ENCODE data around the gene IRF9.

Gene IRF9

GRCh38 chr14:24178399-24179178 is 17.5 kb downstream of the IRF9 start:
- no peak overlapping the region for H3K9ac ChIP-seq (ENCODE audit: low read length)
- no peak overlapping the region for H3K27ac ChIP-seq (ENCODE audit: low read length)
- H3K4me1 ChIP-seq (ENCODE audit: low read length), result no peaks in the 10 kb centered on the region
- no peaks in the 10 kb centered on the region for H3K9me2 ChIP-seq (replicated peaks; ENCODE audit: insufficient read depth, low read length)
- H3K36me3 ChIP-seq (replicated peaks; ENCODE audit: insufficient read depth, low read length), result no peaks in the 10 kb centered on the region
- H4K20me1 ChIP-seq (ENCODE audit: insufficient read depth, low read length), result no peaks in the 10 kb centered on the region
- DNase-seq, result no peak
- TF ChIP-seq EZH2 (optimal IDR thresholded peaks at IDR 0.05; ENCODE audit: low read depth, low read length) (no peak), EZH2phosphoT487 (IDR thresholded peaks at IDR 0.05; ENCODE audit: low read length) (no peak)
- TF ChIP-seq, protein P1, sequence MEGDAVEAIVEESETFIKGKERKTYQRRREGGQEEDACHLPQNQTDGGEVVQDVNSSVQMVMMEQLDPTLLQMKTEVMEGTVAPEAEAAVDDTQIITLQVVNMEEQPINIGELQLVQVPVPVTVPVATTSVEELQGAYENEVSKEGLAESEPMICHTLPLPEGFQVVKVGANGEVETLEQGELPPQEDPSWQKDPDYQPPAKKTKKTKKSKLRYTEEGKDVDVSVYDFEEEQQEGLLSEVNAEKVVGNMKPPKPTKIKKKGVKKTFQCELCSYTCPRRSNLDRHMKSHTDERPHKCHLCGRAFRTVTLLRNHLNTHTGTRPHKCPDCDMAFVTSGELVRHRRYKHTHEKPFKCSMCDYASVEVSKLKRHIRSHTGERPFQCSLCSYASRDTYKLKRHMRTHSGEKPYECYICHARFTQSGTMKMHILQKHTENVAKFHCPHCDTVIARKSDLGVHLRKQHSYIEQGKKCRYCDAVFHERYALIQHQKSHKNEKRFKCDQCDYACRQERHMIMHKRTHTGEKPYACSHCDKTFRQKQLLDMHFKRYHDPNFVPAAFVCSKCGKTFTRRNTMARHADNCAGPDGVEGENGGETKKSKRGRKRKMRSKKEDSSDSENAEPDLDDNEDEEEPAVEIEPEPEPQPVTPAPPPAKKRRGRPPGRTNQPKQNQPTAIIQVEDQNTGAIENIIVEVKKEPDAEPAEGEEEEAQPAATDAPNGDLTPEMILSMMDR (IDR thresholded peaks at IDR 0.05; ENCODE audit: low read length), result no peak
- H3K4me2 ChIP-seq (ENCODE audit: low read depth, low read length), result no peak overlapping the region
- H3K27me3 ChIP-seq (replicated peaks; ENCODE audit: insufficient read depth, low read length), result no peaks in the 10 kb centered on the region
- no peaks in the 10 kb centered on the region for H3F3A ChIP-seq (ENCODE audit: insufficient read depth, low read length)
- no peak overlapping the region for H2AFZ ChIP-seq (ENCODE audit: low read length)
- no peaks in the 10 kb centered on the region for H3K79me2 ChIP-seq (ENCODE audit: low read length)
- no peaks in the 10 kb centered on the region for H3K9me3 ChIP-seq (replicated peaks; ENCODE audit: insufficient read depth, low read length)
- no peak overlapping the region for H3K4me3 ChIP-seq (ENCODE audit: low read length)

- H3K27ac ChIP-seq (ENCODE audit: low read length), result no peak overlapping the region
Observed at GRCh38 chr14:24179294-24179960, 18.4 kb downstream of the IRF9 start.

GRCh38 chr14:24179961-24180796 is 19.1 kb downstream of the IRF9 start:
- Histone ChIP-seq H3K9me3 (replicated peaks; ENCODE audit: insufficient read depth, low read length) (no peaks in the 10 kb centered on the region), H3K27me3 (replicated peaks; ENCODE audit: insufficient read depth, low read length) (no peaks in the 10 kb centered on the region), H3K27ac (ENCODE audit: low read length) (no peak overlapping the region), H2AFZ (ENCODE audit: low read length) (no peak overlapping the region), H3K9ac (ENCODE audit: low read length) (no peak overlapping the region), H3K4me2 (ENCODE audit: low read depth, low read length) (no peak overlapping the region), H3K36me3 (replicated peaks; ENCODE audit: insufficient read depth, low read length) (no peaks in the 10 kb centered on the region), H3K79me2 (ENCODE audit: low read length) (no peaks in the 10 kb centered on the region), H4K20me1 (ENCODE audit: insufficient read depth, low read length) (no peaks in the 10 kb centered on the region), H3K4me1 (ENCODE audit: low read length) (no peaks in the 10 kb centered on the region), H3F3A (ENCODE audit: insufficient read depth, low read length) (no peaks in the 10 kb centered on the region), H3K9me2 (replicated peaks; ENCODE audit: insufficient read depth, low read length) (no peaks in the 10 kb centered on the region), H3K4me3 (ENCODE audit: low read length) (no peak overlapping the region)
- TF ChIP-seq, protein P1 (IDR thresholded peaks at IDR 0.05; ENCODE audit: low read length), result no peak
- TF ChIP-seq EZH2phosphoT487 (IDR thresholded peaks at IDR 0.05; ENCODE audit: low read length) (no peak), EZH2 (optimal IDR thresholded peaks at IDR 0.05; ENCODE audit: low read depth, low read length) (no peak)
- DNase-seq, result no peak

More at GRCh38 chr14:24179294-24179960, 18.4 kb downstream of the IRF9 start:
- H3K9ac ChIP-seq (ENCODE audit: low read length), result no peak overlapping the region
- no peaks in the 10 kb centered on the region for H4K20me1 ChIP-seq (ENCODE audit: insufficient read depth, low read length)
- no peak overlapping the region for H3K4me2 ChIP-seq (ENCODE audit: low read depth, low read length)
- H3K9me3 ChIP-seq (replicated peaks; ENCODE audit: insufficient read depth, low read length), result no peaks in the 10 kb centered on the region
- no peak overlapping the region for H3K4me3 ChIP-seq (ENCODE audit: low read length)
- H3K79me2 ChIP-seq (ENCODE audit: low read length), result no peaks in the 10 kb centered on the region
- H3K27me3 ChIP-seq (replicated peaks; ENCODE audit: insufficient read depth, low read length), result no peaks in the 10 kb centered on the region
- H3K4me1 ChIP-seq (ENCODE audit: low read length), result no peaks in the 10 kb centered on the region
- DNase-seq, result no peak
- H3F3A ChIP-seq (ENCODE audit: insufficient read depth, low read length), result no peaks in the 10 kb centered on the region
- TF ChIP-seq, protein P1 (IDR thresholded peaks at IDR 0.05; ENCODE audit: low read length), result no peak
- TF ChIP-seq EZH2 (optimal IDR thresholded peaks at IDR 0.05; ENCODE audit: low read depth, low read length) (no peak), EZH2phosphoT487 (IDR thresholded peaks at IDR 0.05; ENCODE audit: low read length) (no peak)
- no peaks in the 10 kb centered on the region for H3K36me3 ChIP-seq (replicated peaks; ENCODE audit: insufficient read depth, low read length)
- H2AFZ ChIP-seq (ENCODE audit: low read length), result no peak overlapping the region
- no peaks in the 10 kb centered on the region for H3K9me2 ChIP-seq (replicated peaks; ENCODE audit: insufficient read depth, low read length)
